ENCODE results near the gene NFXL1. TPM values are rescaled to one million over a fixed set of nuclear protein-coding genes. Genes with fewer than 3 reads are reported as not detected.

Gene NFXL1
- total RNA-seq, 4 donors from 2014 or later: 10.4 to 17.7 (median 12.0) TPM

GRCh38 chr4:47913330-47913729 is 1.1 kb downstream of the NFXL1 start:
- TF ChIP-seq CTCF (IDR thresholded peaks at IDR 0.05; ENCODE audit: low read depth): no peak

GRCh38 chr4:47907089-47907646 is 7.2 kb downstream of the NFXL1 start:
- no peak for TF ChIP-seq CTCF (IDR thresholded peaks at IDR 0.05; ENCODE audit: low read depth)

- no peak for TF ChIP-seq CTCF (IDR thresholded peaks at IDR 0.05; ENCODE audit: low read depth)
Observed at GRCh38 chr4:47899639-47900038, 14.7 kb downstream of the NFXL1 start.

GRCh38 chr4:47891928-47892327 is 22.5 kb downstream of the NFXL1 start:
- no peak for TF ChIP-seq CTCF (IDR thresholded peaks at IDR 0.05; ENCODE audit: low read depth)

GRCh38 chr4:47882228-47882627 is 32.2 kb downstream of the NFXL1 start:
- no peak for TF ChIP-seq CTCF (IDR thresholded peaks at IDR 0.05; ENCODE audit: low read depth)

GRCh38 chr4:47879458-47879857 is 34.9 kb downstream of the NFXL1 start:
- no peak for TF ChIP-seq CTCF (IDR thresholded peaks at IDR 0.05; ENCODE audit: low read depth)

GRCh38 chr4:47876784-47877546 is 37.4 kb downstream of the NFXL1 start:
- no peak for TF ChIP-seq CTCF (IDR thresholded peaks at IDR 0.05; ENCODE audit: low read depth)

All from subcutaneous adipose tissue (tissue), 4 donors.